Measurements from ENCODE around the gene TRIM33. TPM values are rescaled to one million over a fixed set of nuclear protein-coding genes. Genes with fewer than 3 reads are reported as not detected.

The TRIM33 gene
- total RNA-seq, 1 donor from 2014 or later = 36.2 TPM

GRCh38 chr1:114499478-114499877 lies 11.5 kb downstream of the TRIM33 start:
- no peak for DNase-seq (ENCODE audit: low spot score)
- Mint-ChIP-seq H3K9me3 (ENCODE audit: unreplicated experiment) (no peaks in the 10 kb centered on the region), H3K36me3 (ENCODE audit: low read depth, unreplicated experiment) (no peaks in the 10 kb centered on the region), H3K4me3 (ENCODE audit: unreplicated experiment) (no peak overlapping the region), H3K27me3 (ENCODE audit: unreplicated experiment) (no peaks in the 10 kb centered on the region), H3K27ac (ENCODE audit: unreplicated experiment) (no peak overlapping the region), H3K4me1 (ENCODE audit: unreplicated experiment) (no peaks in the 10 kb centered on the region)
- no peak for TF ChIP-seq CTCF (IDR thresholded peaks at IDR 0.05; ENCODE audit: unreplicated experiment)

DNA sequence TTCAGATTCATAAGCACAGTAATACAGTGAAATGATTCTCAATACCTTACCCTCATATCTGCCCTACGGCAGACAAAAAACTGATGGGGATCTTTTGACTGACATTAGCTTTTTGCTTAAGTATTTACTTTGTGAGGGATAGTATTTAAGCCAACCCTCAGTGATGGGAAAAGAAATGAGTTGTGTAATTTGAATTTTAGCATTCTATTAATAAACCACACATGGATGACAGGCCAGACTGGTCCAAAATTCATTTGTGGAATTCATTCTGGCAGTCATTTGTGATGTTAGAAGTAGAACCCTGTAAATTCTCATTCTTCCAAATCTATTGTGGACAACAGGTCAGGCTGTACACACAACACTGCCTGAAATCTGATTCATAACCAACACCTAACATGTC lies 14.9 kb downstream of the TRIM33 start:
- no peaks in the 10 kb centered on the region for H3K36me3 Mint-ChIP-seq (ENCODE audit: low read depth, unreplicated experiment)
- no peaks in the 10 kb centered on the region for H3K4me1 Mint-ChIP-seq (ENCODE audit: unreplicated experiment)
- H3K27ac Mint-ChIP-seq (ENCODE audit: unreplicated experiment) = no peak overlapping the region
- H3K27me3 Mint-ChIP-seq (ENCODE audit: unreplicated experiment) = no peaks in the 10 kb centered on the region
- TF ChIP-seq CTCF (IDR thresholded peaks at IDR 0.05; ENCODE audit: unreplicated experiment) = no peak
- no peak for DNase-seq (ENCODE audit: low spot score)
- H3K4me3 Mint-ChIP-seq (ENCODE audit: unreplicated experiment) = no peak overlapping the region
- no peaks in the 10 kb centered on the region for H3K9me3 Mint-ChIP-seq (ENCODE audit: unreplicated experiment)

DNA sequence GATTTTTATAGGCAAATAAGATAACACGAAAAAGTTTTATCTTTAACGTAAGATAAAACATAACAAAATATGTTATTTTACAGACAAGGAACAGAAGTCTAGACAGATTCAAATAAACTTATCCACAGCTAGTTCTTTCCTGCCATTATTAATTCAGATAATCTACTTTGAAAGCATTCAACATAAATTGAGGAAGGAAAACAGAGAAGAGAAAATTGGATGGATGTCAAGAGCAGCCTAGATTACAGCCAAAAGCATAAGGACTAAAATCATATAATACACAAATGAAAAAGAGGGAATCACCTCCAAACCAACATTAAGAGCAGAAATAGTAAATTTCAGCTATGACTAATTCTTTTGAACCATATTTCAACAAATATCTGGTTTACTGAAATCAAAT lies 15.5 kb downstream of the TRIM33 start:
- H3K27ac Mint-ChIP-seq (ENCODE audit: unreplicated experiment) = peak overlapping the region; percentile 15

DNA sequence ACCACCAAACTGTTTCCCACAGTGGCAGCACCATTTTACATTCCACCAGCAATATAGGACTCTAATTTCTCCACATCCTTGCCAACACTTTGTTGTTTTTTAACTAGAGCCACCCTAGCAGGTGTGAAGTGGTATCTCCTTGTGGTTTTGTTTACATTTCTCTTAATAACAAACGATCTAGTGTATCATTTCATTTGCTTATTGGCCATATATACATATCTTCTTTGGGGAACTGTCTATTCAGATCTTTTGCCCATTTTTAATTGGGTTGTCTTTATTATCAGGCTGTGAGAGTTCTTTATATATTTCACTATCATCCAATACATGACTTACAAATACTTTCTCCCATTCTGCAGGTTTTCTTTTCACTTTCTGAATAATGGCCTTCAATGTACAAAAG lies 18.0 kb downstream of the TRIM33 start:
- Mint-ChIP-seq H3K36me3 (ENCODE audit: low read depth, unreplicated experiment) (no peaks in the 10 kb centered on the region), H3K27me3 (ENCODE audit: unreplicated experiment) (no peaks in the 10 kb centered on the region), H3K4me1 (ENCODE audit: unreplicated experiment) (no peaks in the 10 kb centered on the region), H3K9me3 (ENCODE audit: unreplicated experiment) (no peaks in the 10 kb centered on the region), H3K27ac (ENCODE audit: unreplicated experiment) (no peak overlapping the region), H3K4me3 (ENCODE audit: unreplicated experiment) (no peak overlapping the region)
- no peak for TF ChIP-seq CTCF (IDR thresholded peaks at IDR 0.05; ENCODE audit: unreplicated experiment)
- DNase-seq (ENCODE audit: low spot score) = no peak

More for the DNA sequence above, 15.5 kb downstream of the TRIM33 start:
- no peaks in the 10 kb centered on the region for H3K9me3 Mint-ChIP-seq (ENCODE audit: unreplicated experiment)
- DNase-seq (ENCODE audit: low spot score) = no peak
- TF ChIP-seq CTCF (IDR thresholded peaks at IDR 0.05; ENCODE audit: unreplicated experiment) = no peak
- H3K4me3 Mint-ChIP-seq (ENCODE audit: unreplicated experiment) = no peak overlapping the region
- no peaks in the 10 kb centered on the region for H3K36me3 Mint-ChIP-seq (ENCODE audit: low read depth, unreplicated experiment)
- no peaks in the 10 kb centered on the region for H3K4me1 Mint-ChIP-seq (ENCODE audit: unreplicated experiment)
- H3K27me3 Mint-ChIP-seq (ENCODE audit: unreplicated experiment) = no peaks in the 10 kb centered on the region

- no peak overlapping the region for H3K27ac Mint-ChIP-seq (ENCODE audit: unreplicated experiment)
- no peaks in the 10 kb centered on the region for H3K9me3 Mint-ChIP-seq (ENCODE audit: unreplicated experiment)
- no peaks in the 10 kb centered on the region for H3K36me3 Mint-ChIP-seq (ENCODE audit: low read depth, unreplicated experiment)
- DNase-seq (ENCODE audit: low spot score) = no peak
- H3K27me3 Mint-ChIP-seq (ENCODE audit: unreplicated experiment) = peaks cover 2% of the 10 kb centered on the region
- no peak for TF ChIP-seq CTCF (IDR thresholded peaks at IDR 0.05; ENCODE audit: unreplicated experiment)
- no peaks in the 10 kb centered on the region for H3K4me1 Mint-ChIP-seq (ENCODE audit: unreplicated experiment)
- H3K4me3 Mint-ChIP-seq (ENCODE audit: unreplicated experiment) = no peak overlapping the region
Measured at GRCh38 chr1:114490274-114490693, 20.7 kb downstream of the TRIM33 start.
